HL-60 (cell line): ENCODE results near the gene SLC35F3.

Experiments
- DNase-seq, 2 experiments: peaks; one replicate each; pipeline ENCODE4 v3.0.0-alpha.2; 2010 to 2020; ENCODE audit warnings: low read depth in 1 of 2, low spot score in 1 of 2
- H3K27ac ChIP-seq: fragments of 250-450 bp; sonication (Bioruptor Pico); replicated peaks from 2 replicates; pipeline ENCODE4 v1.5.1; 2020; ENCODE audit warnings: mild to moderate bottlenecking, moderate library complexity
- H3K27me3 ChIP-seq: fragments of 250-450 bp; sonication (Bioruptor Pico); 2 replicates; pipeline ENCODE4 v1.5.1; 2021; ENCODE audit warnings: mild to moderate bottlenecking, moderate library complexity; ENCODE audit not compliant: insufficient read depth, poor library complexity, severe bottlenecking
- H3K4me3 ChIP-seq: replicated peaks from 2 replicates; pipeline ENCODE4 v1.5.1; 2011; ENCODE audit warnings: mild to moderate bottlenecking, control low read depth, low read length; ENCODE audit not compliant: insufficient read depth
- CTCF ChIP-seq: IDR thresholded peaks from one replicate; pipeline ENCODE4 v1.5.1; 2011; ENCODE audit warnings: low read length, control low read depth, inconsistent platforms; ENCODE audit not compliant: insufficient read depth
- GABPA ChIP-seq: IDR thresholded peaks from 2 replicates; pipeline ENCODE4 v1.6.1; 2012; ENCODE audit warnings: low read depth
- POLR2AphosphoS5 ChIP-seq: IDR thresholded peaks from 2 replicates; pipeline ENCODE4 v1.6.1; 2012; ENCODE audit warnings: low read depth
- REST ChIP-seq: IDR thresholded peaks from 2 replicates; pipeline ENCODE4 v1.6.1; 2012; ENCODE audit warnings: low read depth; ENCODE audit not compliant: insufficient replicate concordance
- SPI1 ChIP-seq: IDR thresholded peaks from 2 replicates; pipeline ENCODE4 v1.6.1; 2012; ENCODE audit warnings: low read depth, mild to moderate bottlenecking, borderline replicate concordance

Gene SLC35F3

GRCh38 chr1:234277161-234277868 is 372.8 kb downstream of the SLC35F3 start:
- Histone ChIP-seq H3K27me3 (peaks cover 2% of the 10 kb centered on the region), H3K27ac (no peak overlapping the region), H3K4me3 (no peak overlapping the region)
- TF ChIP-seq SPI1 (no peak), POLR2AphosphoS5 (no peak), REST (no peak), GABPA (no peak), CTCF (no peak)
- no peak for DNase-seq

- no peak for DNase-seq
- H3K27ac ChIP-seq, result no peak overlapping the region
- H3K4me3 ChIP-seq, result no peak overlapping the region
- H3K27me3 ChIP-seq, result peaks cover 2% of the 10 kb centered on the region
- TF ChIP-seq SPI1 (no peak), CTCF (no peak), REST (no peak), POLR2AphosphoS5 (no peak), GABPA (no peak)
These were observed 374.5 kb downstream of the SLC35F3 start for GRCh38 chr1:234279021-234279420.

- no peak for DNase-seq
- no peak overlapping the region for H3K4me3 ChIP-seq
- no peak overlapping the region for H3K27ac ChIP-seq
- H3K27me3 ChIP-seq, result peaks cover 2% of the 10 kb centered on the region
- TF ChIP-seq SPI1 (no peak), GABPA (no peak), CTCF (no peak), REST (no peak), POLR2AphosphoS5 (no peak)
These were observed 376.0 kb downstream of the SLC35F3 start for GRCh38 chr1:234280500-234280899.
